GM12872 (cell line): Measurements from ENCODE around the gene CNTNAP2.

Source experiments
- TF ChIP-seq, protein P1 (sequence below): IDR thresholded peaks from 3 replicates; pipeline ENCODE4 v1.5.1; 2011; ENCODE audit warnings: low read depth, mild to moderate bottlenecking, low read length, moderate library complexity; ENCODE audit not compliant: insufficient read depth

The CNTNAP2 gene

DNA sequence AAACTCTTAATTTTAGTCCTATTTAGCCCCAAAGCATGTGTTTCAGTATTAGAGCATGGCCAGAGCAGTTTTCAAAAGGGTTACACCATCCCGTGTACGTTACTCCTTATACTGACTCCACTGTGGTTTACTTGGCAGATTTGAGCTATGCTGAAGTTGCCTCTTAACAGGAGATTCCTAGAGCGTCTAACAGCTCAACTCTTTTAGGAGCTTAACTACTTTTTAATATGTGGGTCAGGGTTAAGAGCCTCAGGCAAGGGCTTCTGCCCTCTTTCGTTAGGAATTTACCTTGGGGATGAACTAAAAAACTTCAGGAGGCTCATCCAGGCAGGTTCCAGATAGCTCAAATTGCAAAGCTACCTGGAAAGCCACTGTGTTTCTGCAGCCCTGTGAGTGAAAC lies 1799.2 kb downstream of the CNTNAP2 start:
- TF ChIP-seq, protein P1, sequence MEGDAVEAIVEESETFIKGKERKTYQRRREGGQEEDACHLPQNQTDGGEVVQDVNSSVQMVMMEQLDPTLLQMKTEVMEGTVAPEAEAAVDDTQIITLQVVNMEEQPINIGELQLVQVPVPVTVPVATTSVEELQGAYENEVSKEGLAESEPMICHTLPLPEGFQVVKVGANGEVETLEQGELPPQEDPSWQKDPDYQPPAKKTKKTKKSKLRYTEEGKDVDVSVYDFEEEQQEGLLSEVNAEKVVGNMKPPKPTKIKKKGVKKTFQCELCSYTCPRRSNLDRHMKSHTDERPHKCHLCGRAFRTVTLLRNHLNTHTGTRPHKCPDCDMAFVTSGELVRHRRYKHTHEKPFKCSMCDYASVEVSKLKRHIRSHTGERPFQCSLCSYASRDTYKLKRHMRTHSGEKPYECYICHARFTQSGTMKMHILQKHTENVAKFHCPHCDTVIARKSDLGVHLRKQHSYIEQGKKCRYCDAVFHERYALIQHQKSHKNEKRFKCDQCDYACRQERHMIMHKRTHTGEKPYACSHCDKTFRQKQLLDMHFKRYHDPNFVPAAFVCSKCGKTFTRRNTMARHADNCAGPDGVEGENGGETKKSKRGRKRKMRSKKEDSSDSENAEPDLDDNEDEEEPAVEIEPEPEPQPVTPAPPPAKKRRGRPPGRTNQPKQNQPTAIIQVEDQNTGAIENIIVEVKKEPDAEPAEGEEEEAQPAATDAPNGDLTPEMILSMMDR = no peak

DNA sequence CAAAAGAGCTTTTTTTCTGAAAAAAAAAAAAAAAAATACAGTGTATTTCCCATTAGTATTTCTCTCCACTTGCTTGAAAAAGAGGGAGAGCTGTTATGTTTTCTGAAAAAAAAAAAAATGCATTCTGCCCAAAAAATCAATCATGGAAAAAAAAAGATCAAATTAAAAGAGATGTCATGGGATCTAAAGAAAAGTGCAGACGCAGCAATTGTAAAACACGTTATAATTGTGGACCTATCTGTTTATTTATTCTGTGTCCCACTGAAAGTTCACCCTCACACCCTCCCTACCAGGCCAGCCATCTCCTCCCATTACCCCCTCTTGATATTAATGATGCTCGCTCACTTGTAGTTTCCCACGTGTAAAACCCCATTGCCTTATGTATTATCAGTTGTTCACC lies 1800.0 kb downstream of the CNTNAP2 start:
- TF ChIP-seq, protein P1 = no peak

DNA sequence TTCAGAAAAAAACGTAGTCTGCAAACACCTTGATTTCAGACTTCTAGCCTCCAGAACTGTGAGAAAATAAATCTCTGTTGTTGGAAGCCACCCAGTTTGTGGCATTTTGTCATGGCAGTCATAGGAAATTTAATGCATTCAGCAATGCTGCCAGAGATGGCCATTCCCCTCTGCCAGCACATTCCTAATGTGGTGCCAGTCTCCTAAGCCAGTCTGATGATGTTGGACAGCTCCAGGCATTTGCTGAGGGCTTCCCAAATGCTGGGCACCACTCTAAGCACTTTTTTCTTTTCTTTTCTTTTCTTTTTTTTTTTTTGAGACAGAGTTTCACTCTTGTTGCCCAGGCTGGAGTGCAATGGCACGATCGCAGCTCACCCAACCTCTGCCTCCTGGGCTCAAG lies 1807.2 kb downstream of the CNTNAP2 start:
- TF ChIP-seq, protein P1 = no peak

DNA sequence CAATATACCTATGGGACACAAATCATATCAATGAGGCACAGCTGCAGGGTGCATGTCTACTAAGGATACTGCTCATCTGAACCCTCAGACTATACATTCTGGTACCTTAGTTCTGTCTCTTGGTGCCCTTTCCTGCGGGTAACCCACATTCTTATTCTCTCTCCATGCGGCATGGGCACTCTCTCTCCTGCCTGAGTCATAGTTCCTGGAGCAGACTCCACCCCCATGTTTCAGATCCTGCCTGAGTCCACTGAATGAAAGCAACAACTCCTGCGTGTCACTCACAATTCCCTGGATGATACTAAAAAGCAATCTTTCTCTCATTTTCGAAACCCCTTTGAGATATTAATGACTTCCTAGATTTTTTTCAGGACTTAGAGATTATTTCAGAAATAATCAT lies 1820.8 kb downstream of the CNTNAP2 start:
- TF ChIP-seq, protein P1 = no peak

DNA sequence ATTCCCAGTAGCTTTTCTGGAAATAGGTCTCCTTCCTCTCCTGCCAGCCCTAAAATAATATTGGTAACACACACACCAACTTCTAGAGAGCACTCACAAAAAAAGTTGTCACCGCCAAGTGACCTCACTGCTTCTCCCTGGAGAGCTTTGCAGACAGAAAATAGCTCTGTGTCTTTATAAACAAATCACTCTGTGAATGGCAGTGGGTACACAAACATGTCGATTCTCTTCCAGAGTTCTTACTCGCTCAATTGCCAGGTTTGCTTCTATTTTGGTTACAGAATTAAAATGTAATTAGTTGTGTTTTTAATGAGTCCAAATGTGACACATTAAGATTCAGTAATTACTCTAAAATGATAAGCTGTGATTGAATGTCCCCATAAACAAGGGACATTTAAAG lies 1824.8 kb downstream of the CNTNAP2 start:
- TF ChIP-seq, protein P1 = no peak

DNA sequence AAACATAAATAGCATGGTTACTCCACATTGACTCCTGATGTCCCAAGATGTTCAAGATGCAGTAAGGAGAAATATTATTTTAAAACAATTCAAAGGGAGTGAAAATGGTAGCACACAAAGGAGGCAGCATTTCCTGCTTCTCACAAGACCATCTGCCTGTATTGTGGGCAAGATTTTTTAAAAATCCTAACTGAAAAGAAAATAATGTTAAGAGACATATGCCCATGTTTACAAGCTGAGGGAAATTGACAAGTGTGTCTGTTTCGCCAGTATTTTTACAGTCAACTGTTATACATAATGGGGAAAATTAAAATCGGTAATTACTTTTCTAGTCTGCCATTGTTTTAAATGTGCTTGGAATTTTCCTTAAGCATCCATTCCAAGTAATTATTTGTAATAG lies 1827.7 kb downstream of the CNTNAP2 start:
- TF ChIP-seq, protein P1 = no peak

DNA sequence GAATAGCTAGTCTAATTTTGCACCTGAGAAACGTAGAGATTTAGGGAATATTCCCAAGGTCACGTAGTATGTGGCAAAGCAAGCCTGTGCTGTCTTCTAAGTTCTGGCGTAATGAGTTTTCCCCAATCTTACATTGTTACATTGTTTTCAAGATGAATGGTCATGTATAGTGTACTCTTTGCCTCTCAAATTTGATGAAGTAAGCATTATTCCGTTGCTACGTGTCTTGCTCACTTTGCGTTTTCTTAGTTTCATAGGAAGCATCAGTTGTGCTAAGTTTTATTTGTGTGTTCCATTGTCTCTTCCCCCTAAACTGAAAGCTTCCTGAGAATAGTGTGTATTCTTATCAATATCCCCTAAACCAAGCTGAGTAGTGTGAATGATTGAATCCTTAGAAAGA lies 1836.3 kb downstream of the CNTNAP2 start:
- TF ChIP-seq, protein P1 = no peak
